Hippocampal formation (tissue), 2 donors: ENCODE measurements around the gene LRRC17.
"Not testable (repeated sequence)": the region's sequence is repeated elsewhere in the genome, so short reads cannot be mapped to it uniquely, and the experiment has no call there.

ENCODE experiments used
- DNase-seq, 2 donors: peaks; one replicate each; lab custom pipeline; 2025; lab: John Stamatoyannopoulos, UW

Gene LRRC17

DNA sequence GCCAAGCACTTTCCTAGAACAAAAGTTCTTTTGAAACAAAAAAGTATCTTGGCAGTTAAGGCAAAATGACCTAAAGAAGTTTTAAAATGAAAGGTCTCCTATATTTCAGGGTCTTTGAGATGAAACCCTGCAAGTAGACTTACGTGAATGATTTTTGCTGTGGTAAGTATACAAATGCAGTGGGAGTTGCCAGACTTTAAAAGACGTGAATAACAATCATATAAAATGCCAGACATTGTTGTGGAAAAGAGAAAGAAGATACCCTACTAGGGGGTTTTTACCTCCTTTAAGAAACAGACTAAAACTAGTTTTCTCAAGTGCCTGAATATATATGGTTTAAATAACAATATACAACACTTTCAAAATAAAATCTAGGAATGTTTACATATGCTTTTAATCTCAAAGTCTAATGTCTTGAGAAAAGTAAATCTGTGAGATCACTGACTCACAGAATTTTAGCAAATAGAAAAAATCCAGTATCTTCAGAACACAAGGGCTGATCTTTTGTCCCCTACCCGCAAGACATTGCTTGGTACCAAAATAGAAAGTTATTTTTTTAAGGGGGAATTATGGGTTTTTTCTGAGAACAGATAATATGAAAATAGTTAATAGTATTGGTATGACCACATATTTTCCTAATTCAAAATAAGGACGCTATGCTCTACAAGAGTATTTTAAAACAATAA is 29.5 kb downstream of the LRRC17 start:
- no peak for DNase-seq

DNA sequence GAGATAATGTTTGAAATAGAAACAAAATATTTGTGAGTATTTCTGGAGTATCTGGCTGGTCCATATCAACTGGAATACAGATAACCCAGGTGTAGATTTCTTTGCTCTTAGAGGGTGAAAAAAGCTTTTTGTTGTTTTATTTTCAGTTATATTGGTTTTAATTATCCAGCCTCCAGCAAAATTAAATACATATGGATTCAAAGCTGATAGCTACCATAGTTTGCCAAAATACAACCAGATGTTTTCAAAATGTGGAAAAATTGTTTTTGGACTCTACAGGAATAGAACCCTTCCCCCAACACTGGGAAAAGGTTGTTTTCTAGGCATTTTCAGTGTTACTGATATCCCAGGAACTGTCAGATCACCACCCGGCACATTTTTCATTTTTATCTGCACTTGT is 30.1 kb downstream of the LRRC17 start:
- no peak for DNase-seq

DNA sequence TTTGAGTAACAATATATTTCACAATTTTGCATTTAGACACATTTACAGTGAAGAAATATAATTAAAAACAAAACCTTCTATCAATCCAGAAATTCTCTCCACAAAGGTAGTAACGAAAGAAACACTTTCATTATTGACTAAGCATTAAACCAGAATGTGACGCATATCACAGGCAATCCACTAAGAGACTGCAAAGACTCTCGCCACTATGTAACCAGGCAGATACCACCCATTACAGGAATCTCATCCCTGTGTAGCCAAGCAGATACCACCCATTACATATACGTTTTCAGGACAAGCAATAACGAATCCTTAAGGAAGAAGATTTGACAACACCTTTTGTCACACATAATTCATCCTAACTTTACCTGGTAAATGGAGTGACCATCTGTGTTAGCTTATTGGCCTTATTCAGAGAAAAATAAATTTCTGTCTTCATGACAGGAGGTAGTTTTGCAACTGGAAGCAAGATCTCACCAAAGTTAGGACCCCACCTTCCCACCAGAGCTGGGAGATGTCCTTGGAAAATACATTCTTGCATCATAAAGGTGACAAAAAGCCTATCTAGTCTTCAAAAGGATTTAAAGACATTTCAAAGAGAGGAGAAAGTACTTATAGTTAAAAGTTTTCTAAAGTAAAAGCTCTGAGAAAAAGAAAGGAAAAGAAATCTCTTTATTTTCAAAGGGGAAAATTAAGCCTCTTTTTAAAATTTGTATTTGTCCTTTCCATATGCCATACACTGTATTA is 30.8 kb downstream of the LRRC17 start:
- no peak for DNase-seq

DNA sequence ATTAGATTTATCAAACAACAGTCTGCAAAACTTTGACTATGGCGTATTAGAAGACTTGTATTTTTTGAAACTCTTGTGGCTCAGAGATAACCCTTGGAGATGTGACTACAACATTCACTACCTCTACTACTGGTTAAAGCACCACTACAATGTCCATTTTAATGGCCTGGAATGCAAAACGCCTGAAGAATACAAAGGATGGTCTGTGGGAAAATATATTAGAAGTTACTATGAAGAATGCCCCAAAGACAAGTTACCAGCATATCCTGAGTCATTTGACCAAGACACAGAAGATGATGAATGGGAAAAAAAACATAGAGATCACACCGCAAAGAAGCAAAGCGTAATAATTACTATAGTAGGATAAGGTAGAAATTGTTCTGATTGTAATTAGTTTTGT is 31.4 kb downstream of the LRRC17 start:
- DNase-seq: no peak

DNA sequence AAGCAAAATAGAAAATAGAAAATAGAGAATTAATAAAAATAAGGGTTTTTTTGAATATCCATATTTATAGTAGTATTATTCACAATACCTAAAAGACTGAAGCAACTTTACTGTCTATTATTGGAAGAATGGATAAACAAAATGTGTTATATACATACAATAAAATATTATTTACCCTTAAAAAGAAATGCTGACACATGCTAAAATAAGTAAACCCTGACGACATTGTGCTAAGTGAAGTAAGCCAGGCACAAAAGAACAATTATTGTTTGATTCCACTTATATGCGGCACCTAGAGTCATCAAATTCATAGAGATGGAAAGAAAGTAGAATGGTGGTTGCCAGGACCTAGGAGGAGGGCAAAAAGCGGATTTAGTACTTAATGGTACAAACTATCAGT is 39.0 kb downstream of the LRRC17 start:
- DNase-seq: no peak

DNA sequence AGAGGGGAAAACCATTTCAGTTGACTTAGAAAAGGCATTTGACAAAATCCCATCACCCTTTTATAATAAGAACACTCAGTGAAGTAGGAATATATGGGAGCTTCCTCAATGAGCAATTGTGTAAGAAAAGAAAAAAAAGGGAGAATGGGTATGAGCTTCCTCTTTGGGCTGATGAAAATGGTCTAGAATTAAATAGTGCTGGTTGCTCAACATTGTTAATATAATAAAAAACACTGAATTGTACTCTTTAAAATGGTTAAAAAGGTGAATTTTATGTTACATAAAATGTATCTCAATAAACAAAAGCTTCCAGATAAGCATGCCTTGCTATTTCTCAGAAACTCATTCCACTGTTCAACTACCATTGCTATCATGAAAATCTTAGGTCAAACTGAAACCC is 40.6 kb downstream of the LRRC17 start:
- DNase-seq: no peak

DNA sequence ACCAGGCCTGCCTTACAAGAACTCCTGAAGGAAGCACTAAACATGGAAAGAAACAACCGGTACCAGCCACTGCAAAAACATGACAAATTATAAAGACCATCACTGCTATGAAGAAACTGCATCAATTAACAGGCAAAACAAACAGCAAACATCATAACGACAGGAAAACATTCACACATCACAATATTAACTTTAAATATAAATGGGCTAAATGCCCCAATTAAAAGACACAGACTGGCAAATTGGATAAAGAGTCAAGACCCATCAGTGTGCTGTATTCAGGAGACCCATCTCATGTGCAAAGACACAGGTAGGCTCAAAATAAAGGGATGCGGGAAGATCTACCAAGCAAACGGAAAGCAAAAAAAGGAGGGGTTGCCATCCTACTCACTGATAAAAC is 41.6 kb downstream of the LRRC17 start:
- not testable (repeated sequence) for DNase-seq

DNA sequence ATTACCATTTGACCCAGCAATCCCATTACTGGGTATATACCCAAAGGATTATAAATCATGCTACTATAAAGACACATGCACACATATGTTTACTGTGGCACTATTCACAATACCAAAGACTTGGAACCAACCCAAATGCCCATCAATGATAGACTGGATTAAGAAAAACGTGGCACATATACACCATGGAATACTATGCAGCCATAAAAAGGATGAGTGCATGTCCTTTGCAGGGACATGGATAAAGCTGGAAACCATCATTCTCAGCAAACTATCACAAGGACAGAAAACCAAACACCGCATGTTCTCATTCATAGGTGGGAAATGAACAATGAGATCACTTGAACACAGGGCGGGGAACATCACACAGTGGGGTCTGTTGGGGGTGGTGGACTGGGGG is 45.2 kb downstream of the LRRC17 start:
- not testable (repeated sequence) for DNase-seq

DNA sequence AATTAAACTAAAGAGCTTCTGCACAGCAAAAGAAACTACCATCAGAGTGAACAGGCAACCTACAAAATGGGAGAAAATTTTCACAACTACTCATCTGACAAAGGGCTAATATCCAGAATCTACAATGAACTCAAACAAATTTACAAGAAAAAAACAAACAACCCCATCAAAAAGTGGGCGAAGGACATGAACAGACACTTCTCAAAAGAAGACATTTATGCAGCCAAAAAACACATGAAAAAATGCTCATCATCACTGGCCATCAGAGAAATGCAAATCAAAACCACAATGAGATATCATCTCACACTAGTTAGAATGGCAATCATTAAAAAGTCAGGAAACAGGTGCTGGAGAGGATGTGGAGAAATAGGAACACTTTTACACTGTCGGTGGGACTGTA is 49.2 kb downstream of the LRRC17 start:
- DNase-seq: not testable (repeated sequence)

DNA sequence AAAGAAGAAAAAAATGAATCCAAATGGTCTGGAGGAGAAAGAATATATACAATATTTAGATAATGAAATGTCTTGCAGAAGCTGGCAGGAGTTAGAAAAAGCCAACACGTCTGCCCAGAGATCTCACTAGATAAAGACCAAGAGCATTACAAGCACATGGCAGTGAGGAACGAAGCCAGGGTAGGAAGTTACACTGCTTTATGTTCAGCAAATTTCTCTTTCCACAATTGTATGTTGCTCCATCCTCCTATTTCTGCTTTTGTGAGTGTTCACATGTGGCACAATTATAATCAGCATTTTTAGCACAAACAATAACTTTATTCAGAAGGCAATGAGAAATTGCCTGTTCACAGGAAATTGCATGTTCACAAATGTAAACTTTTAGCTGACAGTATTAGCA is 53.7 kb downstream of the LRRC17 start:
- no peak for DNase-seq

DNA sequence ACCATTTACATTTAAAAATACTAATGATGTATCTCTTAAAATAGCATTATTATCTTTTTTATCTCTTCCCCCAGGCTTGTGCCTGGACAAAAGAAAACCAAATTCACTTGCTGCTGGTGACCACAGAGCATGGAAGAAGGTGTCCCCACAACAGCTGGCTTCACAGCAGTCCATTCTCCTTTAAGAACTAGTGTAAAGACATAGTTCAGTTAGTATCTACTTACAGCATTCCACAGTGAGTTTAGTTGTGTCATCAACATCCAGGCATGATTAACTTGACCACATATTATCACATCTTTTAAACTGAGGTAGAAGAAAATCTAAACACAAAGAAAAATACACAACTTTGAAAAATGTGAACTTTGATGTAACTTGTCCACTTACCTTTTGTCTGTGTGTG is 55.0 kb downstream of the LRRC17 start:
- no peak for DNase-seq

DNA sequence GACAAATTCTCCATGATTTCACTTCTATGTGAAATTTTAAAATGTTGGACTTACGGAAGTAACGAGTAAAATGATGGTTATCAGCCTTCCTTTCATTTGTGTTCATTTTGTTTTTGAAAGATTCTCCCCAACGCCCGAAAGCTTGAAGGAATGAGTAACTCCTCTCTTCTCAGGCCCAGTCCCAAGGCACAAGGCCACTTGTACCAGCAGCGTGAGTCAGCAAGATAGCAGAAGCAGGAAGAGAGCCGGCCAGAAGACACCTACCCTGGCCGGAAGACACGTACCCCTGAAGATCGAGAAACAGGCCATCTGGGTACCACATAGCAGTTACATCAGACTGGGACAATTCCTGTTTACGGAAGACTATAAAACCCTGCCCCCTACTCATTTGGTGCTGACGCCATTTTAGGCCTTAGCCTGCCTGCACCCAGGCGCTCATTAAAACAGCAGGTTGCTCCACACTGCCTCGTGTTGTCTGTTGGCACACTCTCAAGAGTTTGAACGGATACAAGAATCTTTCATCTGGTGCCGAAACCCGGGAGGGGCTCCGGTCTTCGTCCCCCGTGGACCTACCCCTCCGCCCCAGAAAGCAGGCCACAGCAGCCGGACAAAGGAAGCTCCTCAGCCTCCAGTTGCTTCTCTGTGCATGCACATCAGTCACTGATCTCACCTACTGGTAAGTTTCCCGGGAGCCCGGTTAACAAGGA is 60.4 kb downstream of the LRRC17 start:
- DNase-seq: no peak

DNA sequence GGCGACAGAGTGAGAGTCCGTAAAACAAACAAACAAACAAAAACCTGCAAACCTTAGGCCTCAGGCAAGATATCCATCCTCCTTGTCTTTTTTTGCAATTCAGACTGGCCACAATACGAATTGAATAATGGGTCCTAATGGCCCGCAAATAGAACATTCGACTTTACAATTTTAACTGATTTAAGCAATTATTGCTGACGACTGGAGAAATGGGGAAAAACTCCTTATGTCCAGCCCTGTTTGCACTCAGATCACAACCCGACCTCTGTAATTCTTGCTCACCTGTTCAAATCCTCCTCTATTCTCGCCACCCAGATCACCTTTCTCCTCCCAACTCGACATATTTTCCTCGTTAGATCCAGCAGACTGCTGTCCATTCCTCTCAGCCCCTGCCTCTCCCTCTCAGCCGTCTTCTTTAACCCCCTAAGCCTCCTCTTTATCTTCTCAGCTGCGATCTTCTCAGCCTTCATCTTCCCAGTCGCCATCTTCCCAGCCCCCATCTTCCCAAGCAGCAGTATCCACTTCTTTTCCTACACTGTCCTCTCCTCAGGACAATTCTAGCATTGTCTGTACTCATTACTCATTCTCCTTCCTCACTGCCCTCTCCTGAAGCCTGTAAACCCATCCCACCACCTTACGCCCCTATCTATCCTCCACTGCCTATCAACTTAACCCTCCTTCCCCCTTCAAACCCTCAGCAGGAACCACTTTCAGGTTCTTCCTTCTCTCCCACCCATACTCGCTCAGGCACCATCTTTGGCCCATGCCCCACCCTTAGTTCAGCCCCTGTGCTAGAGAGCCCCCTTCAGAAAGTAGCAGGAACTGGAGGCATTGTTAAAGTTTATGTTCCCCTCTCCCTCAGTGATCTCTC is 61.8 kb downstream of the LRRC17 start:
- no peak for DNase-seq

DNA sequence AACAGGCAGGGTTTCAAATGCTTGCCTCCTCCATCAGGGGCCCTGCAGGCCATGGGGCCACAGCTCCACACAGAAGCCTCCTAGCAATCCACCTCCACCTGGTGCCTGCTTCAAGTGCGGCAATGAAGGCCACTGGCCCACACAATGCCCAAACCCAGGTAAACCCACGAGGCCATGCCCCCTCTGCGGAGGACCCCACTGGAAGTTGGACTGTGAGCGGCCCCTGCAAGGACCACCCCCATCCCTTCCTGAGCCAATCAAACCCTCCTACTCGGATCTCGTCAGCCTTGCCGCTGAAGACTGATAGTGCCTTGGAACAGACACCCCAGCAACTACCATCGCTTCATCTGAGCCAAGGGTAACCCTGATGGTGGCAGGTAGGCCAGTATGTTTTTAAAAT is 63.1 kb downstream of the LRRC17 start:
- DNase-seq: no peak

DNA sequence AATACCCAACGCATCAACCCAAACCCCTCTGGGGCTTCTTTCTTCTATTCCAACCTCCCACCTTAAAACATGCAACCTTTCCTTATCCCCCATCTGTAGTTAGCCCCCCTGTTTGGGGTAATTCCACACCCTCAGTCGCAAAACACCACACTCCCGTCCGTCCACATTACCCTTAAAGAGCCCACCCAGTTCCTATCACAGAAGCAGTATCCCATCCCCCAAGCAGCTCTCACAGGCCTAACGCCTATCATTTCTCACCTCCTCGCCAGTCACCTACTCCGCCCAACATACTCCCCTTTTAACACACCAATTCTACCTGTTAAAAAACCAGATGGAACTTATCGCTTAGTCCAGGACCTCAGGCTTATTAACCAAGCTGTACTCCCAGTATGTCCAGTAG is 63.7 kb downstream of the LRRC17 start:
- no peak for DNase-seq

DNA sequence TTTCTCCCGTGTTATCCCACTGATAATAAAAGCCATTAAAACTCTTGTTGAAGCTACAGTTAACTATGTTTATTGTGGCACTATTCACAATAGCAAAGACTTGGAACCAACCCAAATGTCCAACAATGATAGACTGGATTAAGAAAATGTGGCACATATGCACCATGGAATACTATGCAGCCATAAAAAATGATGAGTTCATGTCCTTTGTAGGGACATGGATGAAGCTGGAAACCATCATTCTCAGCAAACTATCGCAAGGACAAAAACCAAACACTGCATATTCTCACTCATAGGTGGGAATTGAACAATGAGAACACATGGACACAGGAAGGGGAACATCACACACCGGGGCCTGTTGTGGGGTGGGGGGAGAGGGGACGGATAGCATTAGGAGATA is 64.8 kb downstream of the LRRC17 start:
- DNase-seq: not testable (repeated sequence)

DNA sequence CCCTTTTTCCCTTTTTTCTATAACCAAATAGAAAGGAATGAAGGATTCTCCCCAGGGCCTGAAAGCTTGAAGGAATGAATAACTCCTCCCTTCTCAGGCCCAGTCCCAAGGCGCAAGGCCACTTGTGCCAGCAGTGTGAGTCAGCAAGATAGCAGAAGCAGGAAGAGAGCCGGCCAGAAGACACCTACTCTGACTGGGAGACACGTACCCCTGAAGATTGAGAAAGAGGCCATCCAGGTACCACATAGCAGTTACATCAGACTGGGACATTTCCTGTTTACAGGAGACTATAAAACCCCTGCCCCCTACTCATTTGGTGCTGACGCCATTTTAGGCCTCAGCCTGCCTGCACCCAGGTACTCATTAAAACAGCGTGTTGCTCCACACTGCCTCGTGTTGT is 65.5 kb downstream of the LRRC17 start:
- DNase-seq: no peak

DNA sequence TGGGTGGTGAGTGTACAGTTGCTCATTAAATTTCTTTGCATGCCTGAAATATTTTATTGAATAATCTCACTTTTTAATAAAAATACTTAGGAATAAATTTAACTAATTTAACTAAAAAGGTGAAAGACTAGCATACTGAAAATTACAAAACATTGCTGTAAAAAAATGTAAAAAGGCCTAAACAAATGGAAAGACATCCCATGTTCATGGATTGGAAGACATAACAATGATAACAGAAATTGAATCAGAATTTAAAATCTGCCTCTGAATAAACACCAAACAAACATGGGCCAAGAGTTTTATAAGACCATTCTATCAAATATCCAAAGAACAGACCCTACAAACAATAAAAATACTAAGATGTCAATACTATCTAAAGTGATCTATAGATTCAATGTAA is 66.9 kb downstream of the LRRC17 start:
- no peak for DNase-seq

DNA sequence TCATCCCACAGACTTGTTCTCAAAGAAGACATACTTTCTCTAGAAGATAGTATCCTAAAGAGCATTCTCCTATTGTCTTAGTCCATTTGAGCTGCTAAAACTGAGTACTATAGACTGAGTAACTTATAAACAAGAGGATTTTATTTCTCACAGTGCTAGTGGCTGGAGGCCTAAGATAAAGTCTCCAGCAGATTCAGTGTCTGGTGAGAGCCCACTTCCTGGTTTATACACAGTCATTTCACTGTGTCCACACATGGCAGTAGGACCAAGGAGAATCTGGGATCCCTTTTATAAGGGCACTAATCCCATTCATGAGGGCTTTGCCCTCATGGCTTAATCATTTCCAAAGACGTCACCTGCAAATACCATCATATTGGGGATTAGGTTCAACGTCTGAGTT is 68.7 kb downstream of the LRRC17 start:
- DNase-seq: no peak

DNA sequence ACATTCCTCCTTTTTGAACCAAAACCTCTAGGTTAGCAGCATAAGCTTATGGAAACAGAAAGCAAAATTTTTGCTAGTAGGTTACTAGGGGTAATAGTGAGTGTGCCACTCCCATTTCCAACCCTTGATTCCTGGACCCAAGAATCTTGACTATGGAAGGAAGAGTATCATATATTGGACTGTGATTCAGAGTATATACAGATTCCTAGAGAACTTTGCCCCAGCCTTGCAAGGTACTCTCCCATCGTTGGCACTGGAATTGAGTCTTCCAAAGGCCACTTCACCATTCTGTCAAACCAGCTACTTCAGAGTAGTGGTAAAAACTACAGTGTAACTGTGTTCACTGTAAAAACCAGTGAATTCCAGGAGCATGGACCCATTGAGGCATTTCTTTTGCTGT is 69.4 kb downstream of the LRRC17 start:
- no peak for DNase-seq

DNA sequence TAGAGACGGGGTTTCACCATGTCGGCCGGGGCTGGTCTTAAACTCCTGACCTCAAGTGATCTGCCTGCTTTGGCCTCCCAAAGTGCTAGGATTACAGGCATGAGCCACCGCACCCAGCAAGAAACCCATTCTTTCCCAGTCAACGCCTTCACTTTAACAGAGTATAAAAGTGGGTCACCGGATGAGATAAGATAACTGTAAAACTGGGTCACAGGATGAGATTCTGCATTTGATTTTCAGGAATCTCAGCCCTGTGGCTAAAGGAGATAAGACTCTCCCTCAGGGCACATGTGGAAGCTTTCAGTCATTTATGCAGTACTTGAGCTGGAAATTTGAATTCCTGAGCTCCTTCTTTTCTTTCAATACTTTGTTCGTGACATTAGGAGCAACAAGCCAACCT is 70.8 kb downstream of the LRRC17 start:
- DNase-seq: no peak

DNA sequence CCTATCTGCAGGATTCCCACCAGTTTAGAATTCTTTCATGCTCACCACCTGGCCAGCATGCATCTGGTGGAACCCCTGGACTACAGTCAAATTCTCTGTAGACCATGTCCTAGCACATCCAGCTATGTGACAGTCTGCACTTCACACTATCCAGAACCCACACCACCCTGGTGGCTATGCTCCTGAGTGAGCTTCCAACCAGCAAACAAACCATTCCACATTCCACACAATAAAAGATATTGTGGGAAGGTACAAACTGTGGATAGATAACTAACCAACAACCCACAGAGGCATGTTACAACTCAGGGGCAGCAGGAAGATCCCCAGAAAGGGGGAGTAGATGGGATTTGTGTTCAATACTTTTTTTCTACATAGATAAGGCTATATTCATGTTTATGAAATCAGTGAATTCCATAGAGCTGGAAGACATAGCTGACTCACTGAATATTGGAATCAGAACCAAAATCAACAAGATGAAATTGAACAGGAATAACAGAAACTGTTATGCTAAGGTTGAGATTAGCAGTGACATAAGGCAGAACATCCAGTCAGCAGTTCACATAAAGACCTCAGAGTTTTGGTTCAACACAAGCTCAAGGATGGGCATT is 72.5 kb downstream of the LRRC17 start:
- no peak for DNase-seq
